GM23248 (cell line): Measurements from ENCODE around the gene TMEM59L.
"Not testable (repeated sequence)": the region's sequence is repeated elsewhere in the genome, so short reads cannot be mapped to it uniquely, and the experiment has no call there.

Experiments
- EZH2 ChIP-seq: fragments of 200-600 bp; sonication (generic); IDR thresholded peaks from 2 replicates; pipeline ENCODE4 v1.6.1; 2018; ENCODE audit warnings: antibody characterized with exemption, mild to moderate bottlenecking; ENCODE audit not compliant: insufficient read depth, poor library complexity, severe bottlenecking
- EZH2phosphoT487 ChIP-seq: fragments of 200-600 bp; sonication (generic); IDR thresholded peaks from 2 replicates; pipeline ENCODE4 v1.6.1; 2018; ENCODE audit warnings: antibody characterized with exemption, moderate library complexity, mild to moderate bottlenecking, low read depth; ENCODE audit not compliant: insufficient read depth

- TF ChIP-seq EZH2, EZH2phosphoT487: not testable (repeated sequence)
Observed at GRCh38 chr19:18592732-18593131, 19.9 kb upstream of the TMEM59L start.
